Ovary (tissue), 3 donors: ENCODE results near the gene HMGB2.

Experiments
- POLR2A ChIP-seq: fragments of 450-650 bp; IDR thresholded peaks from one replicate; pipeline ENCODE4 v1.6.1; 2017; ENCODE audit warnings: antibody characterized with exemption, mild to moderate bottlenecking, moderate library complexity
- TF ChIP-seq, protein P1 (sequence below), 3 donors: fragments of 450-650 bp in 2 of 3; fragments of 200-600 bp in 1 of 3; IDR thresholded peaks; one replicate each; pipeline versions ENCODE4 v1.5.1 to v1.8.0; 2016 to 2022; ENCODE audit warnings: antibody characterized with exemption in 3 of 3, mild to moderate bottlenecking in 1 of 3
- donor health status: DM: no; HTN: no; CAD: no.

DNA sequence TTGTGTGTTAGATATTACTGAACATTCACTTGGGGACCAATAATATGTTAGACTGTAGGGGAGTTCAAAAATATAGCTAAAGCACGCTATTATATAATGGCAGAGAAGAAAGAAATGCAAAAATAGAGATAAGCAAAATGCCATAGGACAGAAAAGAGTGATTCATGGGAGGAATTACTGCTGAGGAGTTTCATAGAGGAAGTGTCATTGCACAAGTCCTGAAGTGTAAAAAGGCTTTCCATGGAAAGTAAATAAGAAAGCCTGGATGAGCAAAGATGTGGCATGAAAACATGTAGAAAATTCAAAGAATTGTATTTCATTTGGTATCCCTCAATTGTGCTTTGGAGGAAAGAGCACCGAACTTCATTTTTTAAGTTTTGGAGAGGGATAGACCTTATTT is 14.5 kb downstream of the HMGB2 start:
- no peak for TF ChIP-seq POLR2A
- TF ChIP-seq, protein P1, sequence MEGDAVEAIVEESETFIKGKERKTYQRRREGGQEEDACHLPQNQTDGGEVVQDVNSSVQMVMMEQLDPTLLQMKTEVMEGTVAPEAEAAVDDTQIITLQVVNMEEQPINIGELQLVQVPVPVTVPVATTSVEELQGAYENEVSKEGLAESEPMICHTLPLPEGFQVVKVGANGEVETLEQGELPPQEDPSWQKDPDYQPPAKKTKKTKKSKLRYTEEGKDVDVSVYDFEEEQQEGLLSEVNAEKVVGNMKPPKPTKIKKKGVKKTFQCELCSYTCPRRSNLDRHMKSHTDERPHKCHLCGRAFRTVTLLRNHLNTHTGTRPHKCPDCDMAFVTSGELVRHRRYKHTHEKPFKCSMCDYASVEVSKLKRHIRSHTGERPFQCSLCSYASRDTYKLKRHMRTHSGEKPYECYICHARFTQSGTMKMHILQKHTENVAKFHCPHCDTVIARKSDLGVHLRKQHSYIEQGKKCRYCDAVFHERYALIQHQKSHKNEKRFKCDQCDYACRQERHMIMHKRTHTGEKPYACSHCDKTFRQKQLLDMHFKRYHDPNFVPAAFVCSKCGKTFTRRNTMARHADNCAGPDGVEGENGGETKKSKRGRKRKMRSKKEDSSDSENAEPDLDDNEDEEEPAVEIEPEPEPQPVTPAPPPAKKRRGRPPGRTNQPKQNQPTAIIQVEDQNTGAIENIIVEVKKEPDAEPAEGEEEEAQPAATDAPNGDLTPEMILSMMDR (IDR thresholded peaks at IDR 0.05): no peak
